GM21723 (cell line): ENCODE data around the gene IFT20.
"Not testable (repeated sequence)": the region's sequence is repeated elsewhere in the genome, so short reads cannot be mapped to it uniquely, and the experiment has no call there.

Experiments
- ATAC-seq: cut with Tn5 transposase; IDR thresholded peaks from one replicate; pipeline ENCODE4 v1.9.1; 2021; ENCODE audit warnings: mild to moderate bottlenecking, moderate library complexity; ENCODE audit not compliant: unreplicated experiment

The IFT20 gene

GRCh38 chr17:28364665-28365363, 29.5 kb upstream of the IFT20 start, which contains the start of gene SEBOX:
Gene SEBOX, minus strand, starts transcription at chr17:28365199. Its CDS starts 48 bp downstream, at chr17:28365151.
- no peak for ATAC-seq

DNA sequence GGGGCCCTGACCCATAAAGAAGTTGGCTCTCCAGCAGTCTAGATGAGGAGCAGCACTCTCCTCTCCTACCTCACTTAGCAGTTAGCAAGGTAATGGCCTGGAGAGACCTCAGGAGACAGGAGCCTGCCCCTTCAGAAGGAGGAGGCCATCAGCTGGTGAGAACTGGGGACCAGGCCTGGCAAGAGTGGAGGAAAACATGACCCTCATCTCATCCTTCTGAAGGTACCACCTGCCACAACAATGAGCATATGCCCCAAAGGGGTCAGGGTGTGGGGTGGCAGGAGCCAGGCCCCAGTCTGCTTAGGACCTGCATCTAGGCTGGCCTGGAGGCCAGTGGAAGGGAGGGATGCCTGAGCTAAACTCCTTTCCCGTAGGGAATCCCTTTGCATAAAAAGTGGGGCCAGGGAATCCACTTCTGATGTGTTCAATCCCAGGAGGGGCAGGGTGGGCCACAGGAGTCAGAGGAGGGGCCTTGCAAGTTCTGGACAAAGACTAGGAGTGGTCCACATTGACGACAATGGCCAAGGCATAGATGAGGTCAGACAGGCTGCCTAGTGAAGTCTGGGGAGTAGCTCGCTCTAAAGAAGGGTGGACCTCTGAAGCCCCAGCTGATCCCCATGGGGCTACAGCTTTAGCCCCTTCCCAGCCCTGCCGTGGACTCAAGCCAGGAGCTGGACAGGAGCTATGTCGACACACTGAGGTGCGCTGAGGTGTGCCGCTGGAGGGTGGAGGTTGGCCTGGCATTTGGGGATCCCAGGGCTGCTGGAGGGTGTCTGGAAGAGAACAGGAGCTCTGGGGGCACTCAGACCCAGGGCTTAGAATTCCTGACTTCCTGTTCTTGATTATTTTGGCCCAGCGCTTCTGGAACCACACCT, 28.7 kb upstream of the IFT20 start:
- ATAC-seq = no peak

DNA sequence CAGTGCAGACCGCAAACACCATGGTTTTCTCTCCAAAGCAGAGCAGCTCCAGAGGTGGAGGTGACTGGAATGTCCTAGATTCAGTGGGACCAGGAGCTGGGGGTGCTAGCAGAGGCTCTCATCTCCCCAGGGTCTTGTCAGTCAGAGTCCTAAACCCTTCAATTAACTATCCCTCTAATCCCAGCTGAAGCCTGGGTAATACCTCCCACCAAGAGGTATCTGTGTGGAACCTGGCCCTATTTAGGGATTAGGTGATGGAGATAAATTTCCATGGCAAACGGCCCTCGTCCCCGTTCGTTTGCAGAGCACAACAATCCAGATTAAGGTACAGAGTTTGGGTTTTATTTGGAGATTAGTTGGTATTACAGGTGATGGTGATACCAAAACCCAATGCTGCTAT, 27.9 kb upstream of the IFT20 start:
- no peak for ATAC-seq

DNA sequence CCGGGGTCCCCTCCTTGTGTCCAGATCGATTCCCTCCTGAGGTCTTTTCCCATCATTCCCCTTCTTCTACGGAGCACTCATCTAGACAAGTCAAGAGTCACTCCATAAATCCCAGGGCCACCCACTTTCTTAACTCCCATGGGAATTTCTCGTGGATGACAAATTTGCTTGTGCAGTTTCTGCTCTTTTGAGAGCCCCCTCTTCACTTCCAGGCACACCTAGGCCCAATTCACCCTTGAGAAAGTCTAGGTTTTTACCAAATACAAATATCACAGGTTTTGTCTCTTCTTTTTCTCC, 22.6 kb upstream of the IFT20 start:
- no peak for ATAC-seq

DNA sequence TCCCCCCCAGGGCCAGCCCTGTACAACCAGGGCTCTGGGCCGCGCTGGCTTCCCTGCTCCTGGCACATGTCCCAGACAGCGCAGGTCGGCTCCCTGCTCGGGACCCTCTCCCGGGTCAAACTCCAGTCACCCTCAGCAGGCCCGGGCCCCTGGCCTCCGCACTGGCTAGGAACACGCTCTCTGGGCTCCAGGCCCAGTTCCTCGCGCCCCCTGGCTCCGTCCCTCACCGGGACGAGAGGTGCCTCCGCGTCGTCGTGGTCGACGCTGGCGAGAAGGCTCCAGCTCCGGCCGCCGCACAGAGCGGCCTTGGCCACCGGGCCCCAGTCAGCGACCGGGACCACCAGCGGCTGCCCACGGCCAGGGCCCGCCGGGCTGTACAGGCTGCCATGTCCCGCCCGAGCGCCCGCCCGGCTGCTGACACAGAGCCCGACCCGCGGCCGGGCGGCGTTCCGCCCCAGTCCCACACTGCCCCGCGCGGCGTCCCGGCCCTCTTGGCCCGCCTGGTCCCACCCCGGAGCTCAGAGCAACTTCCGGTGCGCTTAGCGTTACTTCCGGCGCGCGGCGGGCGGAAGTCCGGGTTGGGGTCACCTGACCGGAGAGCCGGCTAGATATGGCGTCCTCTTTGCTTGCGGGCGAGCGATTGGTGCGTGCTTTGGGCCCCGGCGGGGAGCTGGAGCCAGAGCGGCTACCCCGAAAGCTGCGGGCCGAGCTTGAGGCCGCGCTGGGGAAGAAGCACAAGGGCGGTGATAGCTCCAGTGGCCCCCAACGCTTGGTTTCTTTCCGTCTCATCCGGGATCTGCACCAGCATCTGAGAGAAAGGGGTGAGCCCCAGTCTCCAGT, 22.0 kb upstream of the IFT20 start, which contains the start of gene POLDIP2:
Gene POLDIP2 (minus strand): TSS at position 467 of the 840 bp plus-strand sequence. CDS start 79 bp downstream, at position 388.
- ATAC-seq = peak; percentile 94

DNA sequence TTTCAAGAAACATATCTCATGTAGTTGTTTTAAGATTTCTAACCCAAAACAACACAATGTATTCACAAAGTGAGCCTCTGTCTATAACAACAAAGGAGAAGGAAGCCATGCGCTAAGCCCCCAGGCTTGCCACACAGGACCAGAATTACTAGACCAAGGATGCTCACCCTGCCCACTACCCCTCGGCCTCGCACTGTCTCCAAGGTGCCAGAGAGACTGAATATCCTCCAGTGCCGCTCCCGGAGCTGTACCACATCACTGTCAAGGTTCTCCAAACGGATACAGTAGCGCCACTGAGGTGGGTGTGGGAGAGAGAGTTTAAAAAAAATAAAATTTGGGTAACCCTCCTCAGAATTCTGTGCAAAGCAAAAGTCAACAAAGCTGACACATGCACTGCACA, 15.0 kb upstream of the IFT20 start:
- no peak for ATAC-seq

- ATAC-seq = no peak
Measured at GRCh38 chr17:28348979-28349378, 13.7 kb upstream of the IFT20 start.

DNA sequence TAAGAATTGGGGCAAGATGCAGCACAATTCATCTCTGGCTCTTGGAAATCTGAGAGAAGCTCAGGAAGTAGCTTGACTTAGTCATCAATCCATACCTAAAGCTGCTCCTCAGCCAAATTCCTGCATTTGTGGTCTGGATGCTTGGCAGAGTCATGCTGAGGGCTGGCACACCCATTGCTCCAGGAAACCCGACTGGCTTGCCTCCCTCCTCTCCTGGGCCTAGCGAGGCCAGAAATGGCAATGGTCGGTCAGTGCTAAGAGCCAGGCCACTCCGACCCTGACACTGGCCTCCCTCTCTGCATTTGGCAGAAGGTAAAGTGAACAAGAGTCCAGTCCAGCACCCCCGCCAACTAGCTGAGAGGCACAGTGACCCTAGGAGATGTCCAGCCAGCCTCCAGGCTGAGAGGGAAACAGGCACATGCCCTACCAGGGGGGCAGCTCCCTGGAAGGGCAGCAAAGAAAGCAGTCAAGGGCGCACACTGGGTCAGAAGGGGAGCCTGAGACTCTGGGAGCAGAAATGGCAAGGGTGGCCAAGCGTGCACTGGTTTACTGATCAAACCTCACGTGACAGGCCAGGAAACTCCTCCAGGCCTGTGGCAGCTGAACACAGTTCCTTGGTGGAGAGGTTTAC, 12.1 kb upstream of the IFT20 start:
- ATAC-seq = no peak

GRCh38 chr17:28346746-28347246, 11.5 kb upstream of the IFT20 start:
- no peak for ATAC-seq

- no peak for ATAC-seq
Measured at GRCh38 chr17:28346199-28346580, 10.9 kb upstream of the IFT20 start.

DNA sequence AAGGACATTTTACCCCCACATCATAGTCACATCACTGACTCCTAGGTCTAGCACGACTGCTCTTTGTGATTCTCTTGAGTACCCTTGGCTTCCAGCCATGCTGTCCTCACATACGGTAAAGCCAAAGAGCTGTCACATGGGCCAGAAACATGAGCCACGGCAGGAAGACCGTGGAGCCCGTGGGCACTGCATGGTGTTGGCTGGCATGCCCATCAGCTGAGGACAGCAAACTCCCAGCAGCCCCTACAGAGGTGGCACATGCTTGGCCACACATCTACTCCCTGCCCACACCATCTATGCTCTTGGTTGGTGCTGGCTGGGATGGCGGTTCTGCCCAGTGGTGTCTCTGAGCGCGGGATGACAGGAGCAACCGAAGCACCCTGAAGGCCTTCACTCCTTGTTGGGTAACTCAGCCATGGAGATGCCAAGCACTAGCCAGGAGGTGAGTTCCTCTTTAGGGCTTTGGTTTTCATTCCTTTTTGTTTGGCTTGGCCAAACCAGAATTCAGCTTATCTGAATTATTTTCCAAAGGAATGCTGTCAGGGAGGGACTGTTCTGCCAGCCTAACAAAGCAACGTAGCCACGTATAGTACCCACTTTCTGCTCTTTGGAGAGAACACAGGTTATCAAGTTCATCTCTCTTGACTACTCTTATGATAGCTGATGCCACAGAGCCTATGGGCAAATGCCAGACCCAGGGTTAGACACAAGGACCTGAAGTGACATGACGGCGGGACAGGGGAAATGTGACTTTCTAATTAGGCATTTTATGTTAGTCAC, 10.3 kb upstream of the IFT20 start:
- no peak for ATAC-seq

- ATAC-seq = no peak
Measured at GRCh38 chr17:28344435-28344901, 9.2 kb upstream of the IFT20 start.

GRCh38 chr17:28344011-28344410, 8.7 kb upstream of the IFT20 start:
- ATAC-seq = no peak

- ATAC-seq = no peak
Measured at GRCh38 chr17:28343491-28343932, 8.2 kb upstream of the IFT20 start.

DNA sequence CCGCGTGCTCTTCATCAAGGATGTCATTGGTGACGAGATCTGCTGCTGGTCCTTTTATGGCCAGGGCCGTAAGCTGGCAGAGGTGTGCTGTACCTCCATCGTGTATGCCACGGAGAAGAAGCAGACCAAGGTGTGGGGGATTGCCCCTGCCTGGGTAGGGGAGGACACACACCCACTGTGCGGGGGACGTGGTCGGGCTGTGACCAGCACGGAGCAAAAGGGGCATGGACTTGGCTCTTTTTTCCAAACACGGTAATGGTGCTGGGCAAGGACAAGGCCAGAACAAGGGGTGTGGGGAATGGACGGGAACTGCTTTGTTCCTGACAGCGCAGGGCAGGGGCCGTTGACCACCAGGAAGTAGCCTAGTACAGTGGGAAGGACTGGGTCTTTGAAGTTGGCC, 7.0 kb upstream of the IFT20 start:
- ATAC-seq = no peak

DNA sequence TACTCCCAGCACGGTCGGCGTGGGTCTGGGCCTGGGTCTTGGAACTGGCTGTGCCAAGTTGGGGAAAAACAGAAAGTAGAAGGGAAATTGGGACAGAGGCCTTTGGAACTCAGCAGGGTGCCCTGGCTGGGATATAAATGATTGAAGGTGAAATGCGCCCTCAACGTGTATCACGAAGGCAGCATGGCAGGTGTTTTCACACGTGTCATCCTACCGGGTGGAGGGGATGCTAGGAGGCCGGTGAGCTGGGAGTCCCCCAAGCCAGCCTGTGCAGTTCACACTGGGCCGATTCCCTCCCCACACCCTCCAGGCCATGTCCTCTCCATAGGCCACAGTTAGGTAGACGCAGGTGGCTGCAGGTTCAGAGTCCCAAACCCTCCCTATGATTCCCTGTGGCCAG, 6.2 kb upstream of the IFT20 start:
- no peak for ATAC-seq

DNA sequence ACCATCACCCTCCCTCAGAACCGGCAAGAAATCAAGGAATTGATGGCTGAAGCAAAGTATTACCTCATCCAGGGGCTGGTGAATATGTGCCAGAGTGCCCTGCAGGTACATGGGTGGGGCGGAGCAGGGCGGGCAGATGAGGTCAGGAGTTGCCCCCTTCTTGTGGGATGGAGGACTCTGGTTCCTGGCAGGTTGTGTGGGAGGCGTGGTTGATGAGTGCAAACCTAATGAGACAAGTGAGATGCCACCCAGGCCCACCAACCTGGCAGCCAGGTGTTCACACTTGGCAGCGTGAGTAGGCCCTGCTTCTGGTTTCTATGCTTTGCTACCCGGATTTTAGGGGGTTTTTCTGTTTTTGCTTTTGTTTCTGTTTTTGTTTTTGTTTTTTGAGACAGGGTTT, 5.1 kb upstream of the IFT20 start:
- ATAC-seq = no peak

GRCh38 chr17:28339431-28339830, 4.2 kb upstream of the IFT20 start:
- ATAC-seq = no peak

DNA sequence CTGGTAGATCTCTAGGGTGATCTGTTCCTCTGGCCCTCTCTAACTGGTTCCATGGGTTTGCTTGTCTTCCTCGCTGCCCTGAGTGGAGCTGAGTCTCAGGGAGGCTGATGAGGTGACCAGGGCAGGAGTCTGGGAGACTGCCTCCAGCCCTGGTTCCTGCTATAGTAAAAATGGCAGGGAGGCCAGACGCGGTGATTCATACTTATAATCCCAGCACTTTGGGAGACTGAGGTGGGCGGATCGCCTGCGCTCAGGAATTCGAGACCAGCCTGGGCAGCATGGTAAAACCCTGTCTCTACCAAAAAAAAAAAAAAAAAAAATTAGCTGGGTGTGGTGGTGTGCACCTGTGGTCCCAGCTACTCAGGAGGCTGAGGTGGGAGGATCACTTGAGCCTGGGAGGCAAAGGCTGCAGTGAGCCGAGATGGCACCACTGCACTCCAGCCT, 3.5 kb upstream of the IFT20 start:
- not testable (repeated sequence) for ATAC-seq
